ENCODE results near the gene GPALPP1.

Gene GPALPP1

GRCh38 chr13:45034342-45034741, 45.0 kb downstream of the GPALPP1 start:
- Histone ChIP-seq H3K36me3 (replicated peaks in 1 of 2; ENCODE audit: control insufficient read depth in 2 of 2, insufficient read depth in 2 of 2, low read length in 2 of 2) (peaks cover 3 to 28% of the 10 kb centered on the region in 2 donors), H3K27me3 (ENCODE audit: control insufficient read depth in 3 of 3, insufficient read depth in 3 of 3, low read depth in 1 of 3, low read length in 3 of 3) (no peaks in the 10 kb centered on the region), H3K9ac (ENCODE audit: low read depth, low read length, poor library complexity) (no peak overlapping the region), H2AK5ac (ENCODE audit: low read depth, low read length) (no peak overlapping the region), H2BK5ac (ENCODE audit: low read length) (no peak overlapping the region), H3K9me3 (replicated peaks in 1 of 2; ENCODE audit: control insufficient read depth in 2 of 2, insufficient read depth in 1 of 2, low read depth in 1 of 2, low read length in 2 of 2) (no peaks in the 10 kb centered on the region), H4K8ac (ENCODE audit: low read depth, low read length) (no peak overlapping the region), H3K79me1 (ENCODE audit: low read depth, low read length) (no peaks in the 10 kb centered on the region), H3K18ac (ENCODE audit: low read length) (no peak overlapping the region), H3K14ac (ENCODE audit: low read length) (no peak overlapping the region), H2AFZ (ENCODE audit: low read length) (no peak overlapping the region), H4K91ac (ENCODE audit: low read depth, low read length, poor library complexity) (no peak overlapping the region), H3K4me1 (ENCODE audit: control insufficient read depth in 2 of 2, insufficient read depth in 1 of 2, low read depth in 1 of 2, low read length in 2 of 2) (no peaks in the 10 kb centered on the region), H2BK15ac (ENCODE audit: low read length) (no peak overlapping the region), H3K4me3 (ENCODE audit: low read length in 2 of 2) (no peak overlapping the region), H3K4me2 (ENCODE audit: insufficient read depth, low read length, poor library complexity, severe bottlenecking) (no peak overlapping the region), H3K27ac (replicated peaks; ENCODE audit: low read length) (no peak overlapping the region), H2BK120ac (ENCODE audit: low read depth, low read length) (no peak overlapping the region), H3K23ac (ENCODE audit: low read depth, low read length, poor library complexity) (no peak overlapping the region), H2BK12ac (ENCODE audit: low read length) (no peak overlapping the region), H3K4ac (ENCODE audit: low read length) (no peak overlapping the region)
- no peak for DNase-seq (ENCODE audit: low spot score)
- WGBS, 2 donors (ENCODE audit: extremely low coverage in 2 of 2, insufficient read length in 2 of 2, insufficient replicate concordance in 1 of 2): no CpG with 5 or more reads among the region's 2 CpGs

- H3K4ac ChIP-seq (ENCODE audit: low read length): no peak overlapping the region
- H3K9ac ChIP-seq (ENCODE audit: low read depth, low read length, poor library complexity): no peak overlapping the region
- no peaks in the 10 kb centered on the region for H3K4me1 ChIP-seq (ENCODE audit: control insufficient read depth in 2 of 2, insufficient read depth in 1 of 2, low read depth in 1 of 2, low read length in 2 of 2)
- no peak overlapping the region for H3K18ac ChIP-seq (ENCODE audit: low read length)
- no peak overlapping the region for H2BK5ac ChIP-seq (ENCODE audit: low read length)
- no peak overlapping the region for H2AK5ac ChIP-seq (ENCODE audit: low read depth, low read length)
- no peak overlapping the region for H3K4me2 ChIP-seq (ENCODE audit: insufficient read depth, low read length, poor library complexity, severe bottlenecking)
- no peak overlapping the region for H2BK12ac ChIP-seq (ENCODE audit: low read length)
- no peak overlapping the region for H2BK15ac ChIP-seq (ENCODE audit: low read length)
- H3K9me3 ChIP-seq (replicated peaks in 1 of 2; ENCODE audit: control insufficient read depth in 2 of 2, insufficient read depth in 1 of 2, low read depth in 1 of 2, low read length in 2 of 2): no peaks in the 10 kb centered on the region
- no peak overlapping the region for H3K27ac ChIP-seq (replicated peaks; ENCODE audit: low read length)
- H3K36me3 ChIP-seq (replicated peaks in 1 of 2; ENCODE audit: control insufficient read depth in 2 of 2, insufficient read depth in 2 of 2, low read length in 2 of 2): peaks cover 3 to 21% of the 10 kb centered on the region in 2 donors
- no peak overlapping the region for H4K91ac ChIP-seq (ENCODE audit: low read depth, low read length, poor library complexity)
- no peak overlapping the region for H4K8ac ChIP-seq (ENCODE audit: low read depth, low read length)
- H3K79me1 ChIP-seq (ENCODE audit: low read depth, low read length): no peaks in the 10 kb centered on the region
- H2AFZ ChIP-seq (ENCODE audit: low read length): no peak overlapping the region
- H3K23ac ChIP-seq (ENCODE audit: low read depth, low read length, poor library complexity): no peak overlapping the region
- DNase-seq (ENCODE audit: low spot score): no peak
- H3K27me3 ChIP-seq (ENCODE audit: control insufficient read depth in 3 of 3, insufficient read depth in 3 of 3, low read depth in 1 of 3, low read length in 3 of 3): no peaks in the 10 kb centered on the region
- H3K4me3 ChIP-seq (ENCODE audit: low read length in 2 of 2): no peak overlapping the region
- H3K14ac ChIP-seq (ENCODE audit: low read length): no peak overlapping the region
- no peak overlapping the region for H2BK120ac ChIP-seq (ENCODE audit: low read depth, low read length)
These were observed 46.9 kb downstream of the GPALPP1 start for GRCh38 chr13:45036206-45036605.

- Histone ChIP-seq H3K36me3 (replicated peaks in 1 of 2; ENCODE audit: control insufficient read depth in 2 of 2, insufficient read depth in 2 of 2, low read length in 2 of 2) (no peaks in the 10 kb centered on the region), H3K27me3 (ENCODE audit: control insufficient read depth in 3 of 3, insufficient read depth in 3 of 3, low read depth in 1 of 3, low read length in 3 of 3) (no peaks in the 10 kb centered on the region), H2AK5ac (ENCODE audit: low read depth, low read length) (no peak overlapping the region), H2BK15ac (ENCODE audit: low read length) (no peak overlapping the region), H3K4ac (ENCODE audit: low read length) (no peak overlapping the region), H3K23ac (ENCODE audit: low read depth, low read length, poor library complexity) (no peak overlapping the region), H3K9me3 (replicated peaks in 1 of 2; ENCODE audit: control insufficient read depth in 2 of 2, insufficient read depth in 1 of 2, low read depth in 1 of 2, low read length in 2 of 2) (no peaks in the 10 kb centered on the region), H3K4me3 (ENCODE audit: low read length in 2 of 2) (no peak overlapping the region), H4K8ac (ENCODE audit: low read depth, low read length) (no peak overlapping the region), H4K91ac (ENCODE audit: low read depth, low read length, poor library complexity) (no peak overlapping the region), H3K4me1 (ENCODE audit: control insufficient read depth in 2 of 2, insufficient read depth in 1 of 2, low read depth in 1 of 2, low read length in 2 of 2) (peaks cover 0 to 2% of the 10 kb centered on the region in 2 donors), H3K14ac (ENCODE audit: low read length) (no peak overlapping the region), H2BK120ac (ENCODE audit: low read depth, low read length) (no peak overlapping the region), H3K18ac (ENCODE audit: low read length) (no peak overlapping the region), H3K9ac (ENCODE audit: low read depth, low read length, poor library complexity) (no peak overlapping the region), H2BK12ac (ENCODE audit: low read length) (no peak overlapping the region), H3K27ac (replicated peaks; ENCODE audit: low read length) (no peak overlapping the region), H2AFZ (ENCODE audit: low read length) (no peak overlapping the region), H3K4me2 (ENCODE audit: insufficient read depth, low read length, poor library complexity, severe bottlenecking) (no peak overlapping the region), H3K79me1 (ENCODE audit: low read depth, low read length) (no peaks in the 10 kb centered on the region), H2BK5ac (ENCODE audit: low read length) (no peak overlapping the region)
- DNase-seq (ENCODE audit: low spot score): no peak
- no CpG with 5 or more reads among the region's 1 CpG for WGBS, 2 donors (ENCODE audit: extremely low coverage in 2 of 2, insufficient read length in 2 of 2, insufficient replicate concordance in 1 of 2)
These were observed 50.8 kb downstream of the GPALPP1 start for GRCh38 chr13:45040173-45040572.

- Histone ChIP-seq H2AFZ (ENCODE audit: low read length) (no peak overlapping the region), H3K36me3 (replicated peaks in 1 of 2; ENCODE audit: control insufficient read depth in 2 of 2, insufficient read depth in 2 of 2, low read length in 2 of 2) (no peaks in the 10 kb centered on the region), H3K27me3 (ENCODE audit: control insufficient read depth in 3 of 3, insufficient read depth in 3 of 3, low read depth in 1 of 3, low read length in 3 of 3) (no peaks in the 10 kb centered on the region), H3K4me1 (ENCODE audit: control insufficient read depth in 2 of 2, insufficient read depth in 1 of 2, low read depth in 1 of 2, low read length in 2 of 2) (peaks cover 0 to 2% of the 10 kb centered on the region in 2 donors), H3K4me2 (ENCODE audit: insufficient read depth, low read length, poor library complexity, severe bottlenecking) (no peak overlapping the region), H3K18ac (ENCODE audit: low read length) (no peak overlapping the region), H2AK5ac (ENCODE audit: low read depth, low read length) (no peak overlapping the region), H2BK15ac (ENCODE audit: low read length) (no peak overlapping the region), H3K27ac (replicated peaks; ENCODE audit: low read length) (no peak overlapping the region), H3K4me3 (ENCODE audit: low read length in 2 of 2) (no peak overlapping the region), H3K23ac (ENCODE audit: low read depth, low read length, poor library complexity) (no peak overlapping the region), H3K4ac (ENCODE audit: low read length) (no peak overlapping the region), H3K9me3 (replicated peaks in 1 of 2; ENCODE audit: control insufficient read depth in 2 of 2, insufficient read depth in 1 of 2, low read depth in 1 of 2, low read length in 2 of 2) (no peaks in the 10 kb centered on the region), H3K9ac (ENCODE audit: low read depth, low read length, poor library complexity) (no peak overlapping the region), H2BK120ac (ENCODE audit: low read depth, low read length) (no peak overlapping the region), H2BK5ac (ENCODE audit: low read length) (no peak overlapping the region), H3K14ac (ENCODE audit: low read length) (no peak overlapping the region), H2BK12ac (ENCODE audit: low read length) (no peak overlapping the region), H4K91ac (ENCODE audit: low read depth, low read length, poor library complexity) (no peak overlapping the region), H4K8ac (ENCODE audit: low read depth, low read length) (no peak overlapping the region), H3K79me1 (ENCODE audit: low read depth, low read length) (no peaks in the 10 kb centered on the region)
- DNase-seq (ENCODE audit: low spot score): no peak
- WGBS, 2 donors (ENCODE audit: extremely low coverage in 2 of 2, insufficient read length in 2 of 2, insufficient replicate concordance in 1 of 2): no CpG with 5 or more reads among the region's 3 CpGs
These were observed 51.3 kb downstream of the GPALPP1 start for GRCh38 chr13:45040622-45041021.

Measured in neuronal stem cell (in vitro differentiated cells).